Liver (tissue), 3 donors: ENCODE results near the gene FRMPD4.

Experiments used
- EGR1 ChIP-seq, 2 donors: IDR thresholded peaks; 2 replicates each; pipeline ENCODE4 v1.6.1; 2016 to 2018; ENCODE audit warnings: antibody characterized with exemption in 2 of 2, low read depth in 2 of 2
- FOXA1 ChIP-seq: IDR thresholded peaks from 2 replicates; pipeline ENCODE4 v1.6.1; 2016; ENCODE audit warnings: antibody characterized with exemption
- GABPA ChIP-seq, 2 donors: IDR thresholded peaks in 1 of 2; conservative IDR thresholded peaks in 1 of 2; 2 replicates each; pipeline ENCODE4 v1.6.1; 2016; ENCODE audit warnings: antibody characterized with exemption in 2 of 2, mild to moderate bottlenecking in 1 of 2, moderate library complexity in 1 of 2
- SP1 ChIP-seq: IDR thresholded peaks from 2 replicates; pipeline ENCODE4 v1.6.1; 2018; ENCODE audit warnings: antibody characterized with exemption, mild to moderate bottlenecking
- YY1 ChIP-seq: IDR thresholded peaks from 2 replicates; pipeline ENCODE4 v1.6.1; 2016; ENCODE audit warnings: antibody characterized with exemption, mild to moderate bottlenecking
- TF ChIP-seq, protein P1 (sequence below): fragments of 150-350 bp; IDR thresholded peaks from 2 replicates; pipeline ENCODE4 v1.5.1; 2017; ENCODE audit warnings: improper control_type of control experiment, low read depth, low read length; ENCODE audit not compliant: missing input control
- TF ChIP-seq, protein P2 (sequence below): IDR thresholded peaks from 2 replicates; pipeline ENCODE4 v1.6.1; 2016; ENCODE audit warnings: antibody characterized with exemption
- TF ChIP-seq, protein P3 (sequence below): IDR thresholded peaks from 2 replicates; pipeline ENCODE4 v1.6.1; 2016; ENCODE audit warnings: antibody characterized with exemption
- TF ChIP-seq, protein P4 (sequence below): IDR thresholded peaks from 2 replicates; pipeline ENCODE4 v1.6.1; 2016; ENCODE audit warnings: antibody characterized with exemption, mild to moderate bottlenecking
- donor health status: healthy.
- donor health status: healthy.

DNA sequence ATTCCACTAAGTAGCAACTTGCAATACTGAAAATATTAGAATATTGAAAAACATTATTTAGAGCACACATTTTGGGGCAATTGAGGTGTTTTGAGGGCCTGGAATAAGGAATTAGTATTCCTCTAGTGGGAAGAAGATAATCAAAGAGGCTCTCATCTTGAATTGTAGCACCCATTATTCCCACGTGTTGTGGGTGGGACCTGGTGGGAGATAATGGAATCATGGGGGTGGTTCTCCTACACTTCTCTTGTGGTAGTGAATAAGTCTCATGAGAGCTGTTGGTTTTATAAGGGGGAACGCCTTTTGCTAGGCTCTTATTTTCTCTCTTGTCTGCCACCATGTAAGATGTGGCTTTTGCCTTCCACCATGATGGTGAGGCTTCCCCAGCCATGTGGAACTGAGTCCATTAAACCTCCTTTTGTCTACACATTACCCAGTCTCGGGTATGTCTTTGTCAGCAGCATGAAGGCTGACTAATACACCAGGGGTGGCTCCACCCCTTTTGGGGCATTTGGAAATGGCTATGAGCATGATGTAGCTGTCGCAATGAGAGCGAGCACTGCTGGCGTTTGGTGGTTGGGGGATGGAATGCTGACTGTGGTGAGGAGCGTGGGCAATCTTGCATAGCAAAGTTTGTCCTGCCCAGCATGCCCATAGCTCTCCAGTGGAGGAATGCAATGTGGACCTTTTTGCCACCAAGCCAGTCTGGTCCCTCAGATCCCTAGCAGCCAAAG is 308.2 kb downstream of the FRMPD4 start:
- TF ChIP-seq GABPA (IDR thresholded peaks at IDR 0.05 in 1 of 2, conservative IDR thresholded peaks at IDR 0.05 in 1 of 2) (no peak), EGR1 (IDR thresholded peaks at IDR 0.05; ENCODE audit: low read depth in 2 of 2) (no peak), YY1 (no peak), FOXA1 (no peak), SP1 (no peak)
- TF ChIP-seq, protein P1, sequence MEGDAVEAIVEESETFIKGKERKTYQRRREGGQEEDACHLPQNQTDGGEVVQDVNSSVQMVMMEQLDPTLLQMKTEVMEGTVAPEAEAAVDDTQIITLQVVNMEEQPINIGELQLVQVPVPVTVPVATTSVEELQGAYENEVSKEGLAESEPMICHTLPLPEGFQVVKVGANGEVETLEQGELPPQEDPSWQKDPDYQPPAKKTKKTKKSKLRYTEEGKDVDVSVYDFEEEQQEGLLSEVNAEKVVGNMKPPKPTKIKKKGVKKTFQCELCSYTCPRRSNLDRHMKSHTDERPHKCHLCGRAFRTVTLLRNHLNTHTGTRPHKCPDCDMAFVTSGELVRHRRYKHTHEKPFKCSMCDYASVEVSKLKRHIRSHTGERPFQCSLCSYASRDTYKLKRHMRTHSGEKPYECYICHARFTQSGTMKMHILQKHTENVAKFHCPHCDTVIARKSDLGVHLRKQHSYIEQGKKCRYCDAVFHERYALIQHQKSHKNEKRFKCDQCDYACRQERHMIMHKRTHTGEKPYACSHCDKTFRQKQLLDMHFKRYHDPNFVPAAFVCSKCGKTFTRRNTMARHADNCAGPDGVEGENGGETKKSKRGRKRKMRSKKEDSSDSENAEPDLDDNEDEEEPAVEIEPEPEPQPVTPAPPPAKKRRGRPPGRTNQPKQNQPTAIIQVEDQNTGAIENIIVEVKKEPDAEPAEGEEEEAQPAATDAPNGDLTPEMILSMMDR, result no peak
- TF ChIP-seq, protein P2, sequence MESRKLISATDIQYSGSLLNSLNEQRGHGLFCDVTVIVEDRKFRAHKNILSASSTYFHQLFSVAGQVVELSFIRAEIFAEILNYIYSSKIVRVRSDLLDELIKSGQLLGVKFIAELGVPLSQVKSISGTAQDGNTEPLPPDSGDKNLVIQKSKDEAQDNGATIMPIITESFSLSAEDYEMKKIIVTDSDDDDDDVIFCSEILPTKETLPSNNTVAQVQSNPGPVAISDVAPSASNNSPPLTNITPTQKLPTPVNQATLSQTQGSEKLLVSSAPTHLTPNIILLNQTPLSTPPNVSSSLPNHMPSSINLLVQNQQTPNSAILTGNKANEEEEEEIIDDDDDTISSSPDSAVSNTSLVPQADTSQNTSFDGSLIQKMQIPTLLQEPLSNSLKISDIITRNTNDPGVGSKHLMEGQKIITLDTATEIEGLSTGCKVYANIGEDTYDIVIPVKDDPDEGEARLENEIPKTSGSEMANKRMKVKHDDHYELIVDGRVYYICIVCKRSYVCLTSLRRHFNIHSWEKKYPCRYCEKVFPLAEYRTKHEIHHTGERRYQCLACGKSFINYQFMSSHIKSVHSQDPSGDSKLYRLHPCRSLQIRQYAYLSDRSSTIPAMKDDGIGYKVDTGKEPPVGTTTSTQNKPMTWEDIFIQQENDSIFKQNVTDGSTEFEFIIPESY, result no peak
- TF ChIP-seq, protein P3, sequence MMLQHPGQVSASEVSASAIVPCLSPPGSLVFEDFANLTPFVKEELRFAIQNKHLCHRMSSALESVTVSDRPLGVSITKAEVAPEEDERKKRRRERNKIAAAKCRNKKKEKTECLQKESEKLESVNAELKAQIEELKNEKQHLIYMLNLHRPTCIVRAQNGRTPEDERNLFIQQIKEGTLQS, result no peak
- TF ChIP-seq, protein P4, sequence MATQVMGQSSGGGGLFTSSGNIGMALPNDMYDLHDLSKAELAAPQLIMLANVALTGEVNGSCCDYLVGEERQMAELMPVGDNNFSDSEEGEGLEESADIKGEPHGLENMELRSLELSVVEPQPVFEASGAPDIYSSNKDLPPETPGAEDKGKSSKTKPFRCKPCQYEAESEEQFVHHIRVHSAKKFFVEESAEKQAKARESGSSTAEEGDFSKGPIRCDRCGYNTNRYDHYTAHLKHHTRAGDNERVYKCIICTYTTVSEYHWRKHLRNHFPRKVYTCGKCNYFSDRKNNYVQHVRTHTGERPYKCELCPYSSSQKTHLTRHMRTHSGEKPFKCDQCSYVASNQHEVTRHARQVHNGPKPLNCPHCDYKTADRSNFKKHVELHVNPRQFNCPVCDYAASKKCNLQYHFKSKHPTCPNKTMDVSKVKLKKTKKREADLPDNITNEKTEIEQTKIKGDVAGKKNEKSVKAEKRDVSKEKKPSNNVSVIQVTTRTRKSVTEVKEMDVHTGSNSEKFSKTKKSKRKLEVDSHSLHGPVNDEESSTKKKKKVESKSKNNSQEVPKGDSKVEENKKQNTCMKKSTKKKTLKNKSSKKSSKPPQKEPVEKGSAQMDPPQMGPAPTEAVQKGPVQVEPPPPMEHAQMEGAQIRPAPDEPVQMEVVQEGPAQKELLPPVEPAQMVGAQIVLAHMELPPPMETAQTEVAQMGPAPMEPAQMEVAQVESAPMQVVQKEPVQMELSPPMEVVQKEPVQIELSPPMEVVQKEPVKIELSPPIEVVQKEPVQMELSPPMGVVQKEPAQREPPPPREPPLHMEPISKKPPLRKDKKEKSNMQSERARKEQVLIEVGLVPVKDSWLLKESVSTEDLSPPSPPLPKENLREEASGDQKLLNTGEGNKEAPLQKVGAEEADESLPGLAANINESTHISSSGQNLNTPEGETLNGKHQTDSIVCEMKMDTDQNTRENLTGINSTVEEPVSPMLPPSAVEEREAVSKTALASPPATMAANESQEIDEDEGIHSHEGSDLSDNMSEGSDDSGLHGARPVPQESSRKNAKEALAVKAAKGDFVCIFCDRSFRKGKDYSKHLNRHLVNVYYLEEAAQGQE, result no peak
